Dedifferentiated amniotic fluid mesenchymal stem cell (primary cell): Measurements from ENCODE around the gene ALDH3B2.
"Not testable (repeated sequence)": the region's sequence is repeated elsewhere in the genome, so short reads cannot be mapped to it uniquely, and the experiment has no call there.

Source experiments
- DNase-seq: peaks from one replicate; pipeline ENCODE4 v3.0.0-alpha.2; 2016; ENCODE audit errors: extremely low spot score

ALDH3B2 gene

GRCh38 chr11:67662142-67662834, 12.1 kb downstream of the ALDH3B2 start:
- no peak for DNase-seq

GRCh38 chr11:67660752-67661151, 13.7 kb downstream of the ALDH3B2 start:
- not testable (repeated sequence) for DNase-seq

- DNase-seq = not testable (repeated sequence)
Observed at GRCh38 chr11:67659651-67660165, 14.7 kb downstream of the ALDH3B2 start.

DNA sequence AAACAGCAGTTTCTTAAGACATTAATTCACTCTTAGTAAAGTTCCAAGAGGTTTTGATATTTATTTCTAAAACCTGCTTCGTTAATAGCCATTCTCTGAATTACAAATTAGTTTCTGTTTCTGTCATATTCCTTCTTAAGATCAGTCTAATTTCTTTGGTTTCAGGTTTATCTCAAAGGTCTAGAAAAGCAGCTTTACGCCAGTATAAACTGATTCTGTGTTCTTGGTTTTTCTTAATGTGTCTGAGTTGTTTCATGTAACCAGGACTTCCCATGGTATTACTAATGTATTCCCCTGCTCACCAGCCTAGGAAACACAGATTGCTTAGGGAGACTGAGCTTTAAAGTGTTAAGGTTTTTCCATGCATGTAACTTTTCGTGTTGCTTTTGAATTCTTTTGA, 17.1 kb downstream of the ALDH3B2 start:
- no peak for DNase-seq

- no peak for DNase-seq
Observed at GRCh38 chr11:67656278-67656922, 18.0 kb downstream of the ALDH3B2 start.

DNA sequence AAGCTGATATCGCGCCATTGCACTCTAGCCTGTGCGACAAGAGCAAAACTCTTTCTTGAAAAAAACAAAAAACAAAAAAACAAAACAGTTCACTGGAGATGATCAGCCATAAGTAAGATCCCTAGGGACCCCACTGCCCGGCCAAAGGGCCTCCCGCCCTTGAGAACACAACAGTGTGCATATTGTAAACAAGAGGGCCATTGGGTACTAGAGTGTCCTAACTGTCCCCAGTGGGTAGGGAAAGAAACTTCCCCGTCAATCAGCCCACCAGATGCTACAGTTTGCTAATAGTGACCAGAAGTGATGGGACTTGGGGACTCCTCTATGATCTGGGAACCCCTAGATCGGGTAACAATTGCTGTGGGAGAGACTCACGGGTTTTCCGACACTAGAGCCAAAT, 20.2 kb downstream of the ALDH3B2 start:
- no peak for DNase-seq

GRCh38 chr11:67652965-67653845, 21.2 kb downstream of the ALDH3B2 start:
- DNase-seq = no peak

- no peak for DNase-seq
Observed at GRCh38 chr11:67651976-67652781, 22.2 kb downstream of the ALDH3B2 start.

- DNase-seq = no peak
Observed at GRCh38 chr11:67649634-67650510, 24.6 kb downstream of the ALDH3B2 start.

DNA sequence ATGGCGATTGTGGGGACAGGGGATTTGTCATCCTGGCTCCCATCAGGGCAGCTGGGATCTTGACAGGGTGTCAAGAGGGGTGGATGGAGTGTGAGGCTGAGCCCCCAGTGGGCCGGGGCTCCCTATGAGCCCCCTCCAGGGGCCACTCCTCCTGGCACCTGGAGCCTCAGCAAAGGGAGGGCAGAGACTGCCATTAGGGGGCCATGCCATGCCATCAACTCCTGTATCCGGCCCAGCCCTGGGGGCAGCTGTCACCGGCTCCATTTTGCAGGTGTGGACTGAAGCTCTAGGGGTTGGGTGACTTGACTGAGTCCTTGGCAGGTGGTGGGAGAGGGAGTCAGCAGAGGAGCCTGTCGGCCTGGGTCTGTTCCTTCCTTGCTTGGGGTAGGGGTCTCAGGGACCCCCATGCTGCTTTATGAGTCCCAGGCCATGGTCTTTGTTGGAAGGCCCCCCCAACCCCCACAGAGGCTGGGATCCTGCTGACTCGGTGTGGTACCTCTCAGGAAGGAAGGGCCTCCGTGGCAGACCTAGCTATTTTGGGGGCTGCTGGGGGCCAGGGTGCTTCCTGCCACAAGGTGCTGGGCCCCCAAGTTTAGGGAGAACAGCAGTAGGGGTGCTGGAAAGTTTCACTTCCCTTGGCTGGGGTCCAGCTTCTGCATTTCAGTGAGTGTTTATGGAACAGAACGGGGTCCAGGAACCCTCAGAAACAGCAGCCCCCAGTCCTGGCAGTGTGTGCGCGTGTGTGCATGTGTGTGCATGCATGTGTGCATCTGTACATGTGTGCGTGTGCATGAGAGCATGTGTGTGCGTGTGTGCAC, 25.4 kb downstream of the ALDH3B2 start:
- DNase-seq = no peak

GRCh38 chr11:67648140-67648795, 26.2 kb downstream of the ALDH3B2 start:
- no peak for DNase-seq

DNA sequence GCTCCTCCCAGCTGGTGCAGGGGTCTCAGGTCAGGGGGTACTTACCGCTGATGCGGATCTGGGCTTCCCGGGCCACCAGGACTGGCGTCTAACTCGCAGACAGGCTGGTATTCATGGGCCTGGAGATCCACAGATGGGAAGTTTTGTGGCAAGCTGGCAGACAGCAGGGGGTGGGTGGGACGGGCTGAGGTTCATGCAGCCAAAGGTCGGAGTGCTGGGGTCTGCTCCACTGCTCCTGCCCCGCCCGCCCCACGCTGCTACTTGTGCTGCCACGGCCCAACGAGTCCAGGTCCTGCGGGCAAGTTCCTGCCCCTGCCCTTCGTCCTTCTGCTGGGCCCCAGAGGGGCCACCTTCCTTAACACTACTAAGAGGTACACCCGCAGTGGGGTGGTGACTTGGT, 27.0 kb downstream of the ALDH3B2 start:
- DNase-seq = no peak

GRCh38 chr11:67646535-67647336, 27.7 kb downstream of the ALDH3B2 start:
- no peak for DNase-seq

DNA sequence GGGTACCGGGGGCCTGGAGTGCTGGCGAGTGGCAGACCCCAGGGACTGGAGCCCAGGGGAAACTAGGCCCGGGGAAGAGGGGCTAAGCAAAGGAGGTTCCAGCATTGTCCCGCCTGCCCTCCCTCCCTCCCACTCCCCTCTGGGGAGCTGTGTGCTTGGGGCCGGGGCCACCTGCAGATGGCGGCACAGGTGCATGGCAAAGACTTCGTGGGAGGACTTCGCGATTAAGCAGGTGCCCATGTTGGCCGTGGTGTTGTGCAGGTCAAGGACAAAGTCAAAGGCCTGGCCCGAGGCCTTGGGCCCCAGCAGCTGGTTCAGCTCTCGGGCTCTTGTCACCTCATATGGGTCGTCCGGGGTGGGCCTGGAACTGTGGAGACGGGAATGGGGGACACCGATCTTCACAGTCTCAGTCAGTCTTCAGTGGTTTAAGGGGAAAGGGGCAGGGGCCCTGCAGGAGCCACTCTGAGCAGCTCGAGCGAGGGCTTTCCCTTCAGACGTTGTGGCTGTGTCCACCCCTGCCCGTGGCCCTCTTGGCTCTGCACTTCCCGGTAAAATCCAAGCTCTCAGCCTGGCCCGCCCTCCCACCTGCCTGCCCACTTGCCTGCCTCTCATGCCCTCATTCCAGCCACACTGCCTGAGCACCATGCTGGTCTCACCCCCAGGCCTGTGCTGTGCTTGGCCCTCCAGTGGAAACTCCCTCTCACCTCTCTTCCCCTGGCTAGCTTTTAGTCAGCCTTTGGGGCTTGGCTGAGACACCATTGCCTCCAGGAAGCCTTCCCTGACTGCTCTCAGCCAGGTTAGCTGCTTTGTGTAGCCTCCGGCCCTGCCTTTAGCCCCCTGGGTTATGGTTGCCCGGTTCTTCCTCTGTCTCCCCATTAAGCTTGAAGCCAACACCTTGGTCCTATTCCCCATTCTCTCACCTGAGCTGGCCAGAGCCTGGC, 28.6 kb downstream of the ALDH3B2 start:
- no peak for DNase-seq

- no peak for DNase-seq
Observed at GRCh38 chr11:67644472-67645418, 29.7 kb downstream of the ALDH3B2 start.

DNA sequence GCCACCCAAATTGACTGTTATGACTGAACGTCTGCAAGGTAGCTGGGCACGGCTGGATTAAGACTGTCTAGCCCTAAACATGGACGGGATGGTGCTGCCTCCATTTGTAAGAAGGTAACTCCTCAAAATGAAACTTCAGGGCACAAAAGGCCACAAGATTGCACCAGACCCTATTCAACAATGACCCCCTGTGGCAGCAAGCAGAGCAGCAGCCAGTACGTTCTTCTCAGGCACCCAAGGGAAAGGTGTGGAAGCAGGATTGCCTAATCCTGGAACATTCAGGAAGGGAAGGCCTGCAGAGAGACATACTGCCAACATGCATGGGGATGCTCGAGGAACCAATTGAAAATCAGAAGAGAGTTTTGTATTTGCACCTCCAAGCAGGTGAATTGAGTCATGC, 30.4 kb downstream of the ALDH3B2 start:
- no peak for DNase-seq
